Measurements from ENCODE around the gene CBX7. TPM values are rescaled to one million over a fixed set of nuclear protein-coding genes. Genes with fewer than 3 reads are reported as not detected.

Gene CBX7
- total RNA-seq, 4 donors from 2014 or later, result 47.6 to 108 (median 64.8) TPM

DNA sequence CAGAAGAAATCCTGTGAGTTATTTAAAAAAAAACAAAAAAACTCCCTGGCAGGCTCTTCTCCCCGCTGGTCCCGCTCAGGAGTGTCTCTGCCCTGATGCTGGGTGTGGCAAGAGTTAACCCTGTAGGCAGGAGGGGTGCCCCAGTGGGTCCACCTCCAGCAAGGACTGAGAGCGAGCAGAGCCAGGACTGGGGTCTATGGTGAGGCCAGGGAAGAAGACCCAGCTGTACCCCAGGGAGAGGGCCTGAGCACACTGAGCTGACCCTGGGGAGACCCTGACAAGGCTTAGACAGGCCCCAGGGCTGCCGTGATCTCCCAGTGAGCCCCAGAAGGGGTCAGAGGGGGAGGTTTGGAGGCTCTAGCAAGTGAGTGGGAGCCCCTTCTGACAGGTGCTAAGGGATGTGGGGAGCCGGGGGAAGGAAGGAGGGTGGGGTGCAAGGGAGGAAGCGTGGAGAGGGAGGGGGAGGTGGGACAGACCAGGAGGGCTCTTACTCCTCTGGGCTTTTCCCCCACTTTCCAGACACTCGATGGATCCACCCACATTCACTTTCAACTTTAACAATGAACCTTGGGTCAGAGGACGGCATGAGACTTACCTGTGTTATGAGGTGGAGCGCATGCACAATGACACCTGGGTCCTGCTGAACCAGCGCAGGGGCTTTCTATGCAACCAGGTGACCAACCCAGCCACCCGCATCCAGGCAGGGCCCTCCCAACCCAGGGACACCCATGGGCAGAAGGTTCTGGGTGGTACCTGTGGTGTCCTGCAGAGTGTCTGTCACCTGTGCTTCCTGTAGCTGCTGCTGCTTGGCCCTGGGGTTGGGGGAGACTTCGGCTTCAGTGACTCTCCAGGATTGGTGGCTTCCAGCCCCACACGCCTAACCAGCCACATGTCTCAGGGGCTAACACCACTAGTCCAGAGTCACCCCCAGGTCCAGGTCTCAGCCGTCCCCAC lies 69.0 kb downstream of the CBX7 start:
- TF ChIP-seq, protein P1, sequence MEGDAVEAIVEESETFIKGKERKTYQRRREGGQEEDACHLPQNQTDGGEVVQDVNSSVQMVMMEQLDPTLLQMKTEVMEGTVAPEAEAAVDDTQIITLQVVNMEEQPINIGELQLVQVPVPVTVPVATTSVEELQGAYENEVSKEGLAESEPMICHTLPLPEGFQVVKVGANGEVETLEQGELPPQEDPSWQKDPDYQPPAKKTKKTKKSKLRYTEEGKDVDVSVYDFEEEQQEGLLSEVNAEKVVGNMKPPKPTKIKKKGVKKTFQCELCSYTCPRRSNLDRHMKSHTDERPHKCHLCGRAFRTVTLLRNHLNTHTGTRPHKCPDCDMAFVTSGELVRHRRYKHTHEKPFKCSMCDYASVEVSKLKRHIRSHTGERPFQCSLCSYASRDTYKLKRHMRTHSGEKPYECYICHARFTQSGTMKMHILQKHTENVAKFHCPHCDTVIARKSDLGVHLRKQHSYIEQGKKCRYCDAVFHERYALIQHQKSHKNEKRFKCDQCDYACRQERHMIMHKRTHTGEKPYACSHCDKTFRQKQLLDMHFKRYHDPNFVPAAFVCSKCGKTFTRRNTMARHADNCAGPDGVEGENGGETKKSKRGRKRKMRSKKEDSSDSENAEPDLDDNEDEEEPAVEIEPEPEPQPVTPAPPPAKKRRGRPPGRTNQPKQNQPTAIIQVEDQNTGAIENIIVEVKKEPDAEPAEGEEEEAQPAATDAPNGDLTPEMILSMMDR (IDR thresholded peaks at IDR 0.05), result no peak
- intact Hi-C loops (cut with DNase I; ENCODE audit: low total_unique reads), result no loop called here
- no peak for DNase-seq (ENCODE audit: low spot score in 2 of 2)
- H3K4me3 ChIP-seq (ENCODE audit: low read depth, poor library complexity, severe bottlenecking), result no peak overlapping the region
- WGBS, 2 donors, result 74 to 78% methylated on average over 12 to 13 of the region's 14 CpGs

GRCh38 chr22:39081598-39081997 lies 70.9 kb downstream of the CBX7 start:
- no peak for TF ChIP-seq POLR2A (IDR thresholded peaks at IDR 0.05)
- TF ChIP-seq, protein P1 (IDR thresholded peaks at IDR 0.05), result no peak
- DNase-seq (ENCODE audit: low spot score in 2 of 2), result no peak
- H3K4me3 ChIP-seq (ENCODE audit: low read depth, poor library complexity, severe bottlenecking), result no peak overlapping the region
- 87% methylated on average over 8 of the region's 8 CpGs for WGBS, 2 donors
- intact Hi-C loops (cut with DNase I; ENCODE audit: low total_unique reads), result no loop called here

- DNase-seq (ENCODE audit: low spot score in 2 of 2), result no peak
- H3K4me3 ChIP-seq (ENCODE audit: low read depth, poor library complexity, severe bottlenecking), result no peak overlapping the region
- intact Hi-C loops (cut with DNase I; ENCODE audit: low total_unique reads), result no loop called here
- TF ChIP-seq, protein P1 (IDR thresholded peaks at IDR 0.05), result no peak
- no peak for TF ChIP-seq POLR2A (IDR thresholded peaks at IDR 0.05)
- 93 to 94% methylated on average over 12 of the region's 12 CpGs for WGBS, 2 donors
Observed at GRCh38 chr22:39081016-39081415, 71.5 kb downstream of the CBX7 start.

Other genes starting within 250 kb of the CBX7 start
- gene APOBEC3A, start 195.1 kb downstream of the CBX7 start, total RNA-seq, result under 1 TPM in 2 of 4 donors, not detected in 2; 0.29 to 0.39 TPM
- gene APOBEC3B, start 170.3 kb downstream of the CBX7 start, total RNA-seq, result 1 to 10 TPM in 1 of 4 donors, under 1 TPM in 2, not detected in 1; 0.15 to 2.4 (median 0.21) TPM
- 1 to 10 TPM; 4.6 to 8.0 (median 6.8) TPM for gene APOBEC3C, start 138.4 kb downstream of the CBX7 start, total RNA-seq
- under 1 TPM in 3 of 4 donors, not detected in 1; 0.32 to 0.78 (median 0.59) TPM for gene APOBEC3D, start 131.6 kb downstream of the CBX7 start, total RNA-seq
- 1 to 10 TPM in 1 of 4 donors, under 1 TPM in 2, not detected in 1; 0.30 to 4.0 (median 0.86) TPM for gene APOBEC3F, start 111.8 kb downstream of the CBX7 start, total RNA-seq
- gene APOBEC3G, start 75.4 kb downstream of the CBX7 start, total RNA-seq, result 1 to 10 TPM; 1.1 to 3.9 (median 1.9) TPM
- not detected for gene APOBEC3H, start 55.4 kb downstream of the CBX7 start, total RNA-seq
- 10 to 100 TPM; 12.2 to 22.3 (median 17.5) TPM for gene PDGFB, start 92.3 kb upstream of the CBX7 start, total RNA-seq
- 1,000 to 10,000 TPM; 2,414 to 3,362 (median 2,993) TPM for gene RPL3, start 166.9 kb upstream of the CBX7 start, total RNA-seq
- 10 to 100 TPM; 25.5 to 51.3 (median 38.9) TPM for gene SYNGR1, start 197.3 kb upstream of the CBX7 start, total RNA-seq
- gene TAB1, start 247.1 kb upstream of the CBX7 start, total RNA-seq, result 10 to 100 TPM; 24.1 to 35.9 (median 29.8) TPM